ENCODE results near the gene PFDN1.

- TF ChIP-seq CTCF (IDR thresholded peaks at IDR 0.05; ENCODE audit: poor library complexity, severe bottlenecking) (no peak), POLR2AphosphoS5 (IDR thresholded peaks at IDR 0.05) (no peak)
Observed at GRCh38 chr5:140261403-140262171, 41.3 kb downstream of the PFDN1 start.
